T-helper 2 cell treated with Interferon-gamma antibody and Interleukin-4, amounts not matched to agents 100 ng/mL and 5 ng/mL, for 36 hours (primary cell): ENCODE results near the gene PTPA. TPM values are rescaled to one million over a fixed set of nuclear protein-coding genes. Genes with fewer than 3 reads are reported as not detected.
"Not testable (repeated sequence)": the region's sequence is repeated elsewhere in the genome, so short reads cannot be mapped to it uniquely, and the experiment has no call there.

Source experiments
- intact Hi-C: fragments of 100-400 bp; cut with micrococcal nuclease; formaldehyde crosslinking; loops from one replicate; pipeline ENCODE4 v1.15.1; 2023
- total RNA-seq: library from RNA; stranded (reverse); gene quantifications from 2 replicates; pipeline ENCODE4 v1.2.3, GENCODE V29; 2022

Gene PTPA
- total RNA-seq, 1 donor from 2014 or later: 105 TPM

DNA sequence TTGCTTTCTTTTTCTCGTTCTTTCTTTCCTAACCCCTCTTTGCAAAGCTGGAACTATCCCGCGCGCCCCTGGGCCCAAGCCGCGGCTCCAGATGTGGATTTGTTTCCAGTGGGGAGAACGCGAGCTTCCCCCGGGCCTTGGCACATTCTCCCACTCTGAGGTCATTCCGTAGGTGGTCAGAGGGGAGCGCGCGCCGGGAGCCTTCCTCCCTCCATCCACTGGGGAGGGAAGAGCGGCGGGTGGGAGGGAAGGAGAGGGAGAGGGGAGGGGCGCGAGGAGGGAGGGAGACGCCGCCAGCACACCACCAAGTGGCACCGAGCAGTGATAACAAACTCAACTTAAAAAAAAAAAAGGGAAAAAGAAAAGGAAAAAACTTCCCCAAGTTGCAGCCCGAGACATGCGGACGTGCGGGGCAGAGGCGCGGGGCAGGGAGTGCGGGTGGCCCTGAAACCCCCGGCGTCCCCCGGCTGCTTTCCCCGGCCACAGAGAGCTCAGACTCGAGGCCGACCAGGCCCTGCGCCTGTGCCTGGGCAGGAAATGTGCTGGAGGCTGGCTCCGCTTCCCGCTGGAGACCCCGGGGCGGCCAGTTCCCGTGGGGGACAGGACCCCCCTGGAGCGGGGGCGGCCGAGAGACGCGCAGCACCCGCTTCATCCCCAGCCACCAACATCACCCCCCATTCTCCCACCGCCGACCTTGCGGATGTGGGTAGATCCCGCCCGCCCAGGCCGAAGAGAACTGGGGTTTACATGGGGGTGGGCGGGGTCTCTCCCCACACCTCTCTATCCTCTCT lies 63.7 kb downstream of the PTPA start:
- intact Hi-C loops: loop anchor here (1.0 to 5.0 kb wide), 9 partner anchors 36 to 717 kb away; partner anchors contain the start of genes KYAT1 and LRRC8A

DNA sequence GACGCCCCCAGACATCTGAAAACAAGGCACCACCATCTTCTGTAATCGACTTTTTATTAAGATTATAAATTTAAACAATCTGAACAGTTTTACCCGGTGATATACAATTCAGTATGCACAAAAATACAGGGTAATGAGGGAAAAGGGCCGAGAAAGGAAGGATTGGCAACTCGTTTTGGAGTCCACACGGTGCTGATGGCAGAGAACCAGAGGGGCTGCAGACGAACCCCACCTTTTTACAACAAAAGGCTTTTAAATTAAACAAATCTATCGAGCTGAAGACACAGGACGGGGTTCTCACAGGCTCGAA lies 64.3 kb downstream of the PTPA start:
- intact Hi-C loops: loop anchor here (2.0 to 5.0 kb wide), 6 partner anchors 61 to 717 kb away; partner anchors contain the start of genes KYAT1 and LRRC8A

DNA sequence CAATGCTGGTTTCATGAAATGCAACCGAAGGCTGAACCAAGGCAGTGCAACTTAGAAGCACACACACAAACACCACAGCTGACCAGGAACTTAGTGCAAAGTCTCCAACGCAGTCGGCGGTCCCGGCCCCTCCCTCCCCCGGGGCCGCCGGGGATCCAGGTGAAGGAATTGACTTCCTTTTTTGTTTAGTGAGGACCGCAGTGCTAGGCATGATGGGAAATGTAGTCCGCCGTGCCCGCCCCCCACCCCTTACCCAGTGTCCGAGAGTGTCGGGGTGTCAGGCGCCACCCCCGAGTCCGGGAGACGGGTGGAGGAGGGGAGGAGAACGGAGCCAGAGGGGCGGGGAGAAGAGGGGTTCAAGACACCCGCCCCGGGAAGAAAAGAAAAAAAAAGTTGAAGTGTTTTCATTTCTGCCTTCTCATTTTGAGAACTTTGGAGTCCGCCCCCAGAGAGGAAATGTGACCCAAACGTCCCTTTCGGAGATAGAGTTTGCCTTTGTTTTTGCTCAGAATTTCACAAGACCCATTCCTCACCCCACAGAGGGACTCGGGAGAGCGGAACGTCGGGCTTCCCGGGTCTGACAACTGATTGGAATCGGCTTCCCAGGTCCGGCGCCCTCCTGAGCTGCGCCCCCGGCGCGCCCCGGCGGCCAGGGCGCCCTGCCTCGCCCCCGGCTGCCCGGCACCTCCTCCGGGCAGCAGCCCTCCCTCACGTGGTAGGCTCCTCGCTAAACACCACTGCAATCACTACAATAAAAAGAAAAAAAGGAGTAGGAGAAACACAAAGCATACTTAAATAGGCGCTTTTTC lies 64.8 kb downstream of the PTPA start:
- intact Hi-C loops: loop anchor here (2.0 to 5.0 kb wide), 6 partner anchors 61 to 716 kb away; partner anchors contain the start of genes KYAT1 and LRRC8A

DNA sequence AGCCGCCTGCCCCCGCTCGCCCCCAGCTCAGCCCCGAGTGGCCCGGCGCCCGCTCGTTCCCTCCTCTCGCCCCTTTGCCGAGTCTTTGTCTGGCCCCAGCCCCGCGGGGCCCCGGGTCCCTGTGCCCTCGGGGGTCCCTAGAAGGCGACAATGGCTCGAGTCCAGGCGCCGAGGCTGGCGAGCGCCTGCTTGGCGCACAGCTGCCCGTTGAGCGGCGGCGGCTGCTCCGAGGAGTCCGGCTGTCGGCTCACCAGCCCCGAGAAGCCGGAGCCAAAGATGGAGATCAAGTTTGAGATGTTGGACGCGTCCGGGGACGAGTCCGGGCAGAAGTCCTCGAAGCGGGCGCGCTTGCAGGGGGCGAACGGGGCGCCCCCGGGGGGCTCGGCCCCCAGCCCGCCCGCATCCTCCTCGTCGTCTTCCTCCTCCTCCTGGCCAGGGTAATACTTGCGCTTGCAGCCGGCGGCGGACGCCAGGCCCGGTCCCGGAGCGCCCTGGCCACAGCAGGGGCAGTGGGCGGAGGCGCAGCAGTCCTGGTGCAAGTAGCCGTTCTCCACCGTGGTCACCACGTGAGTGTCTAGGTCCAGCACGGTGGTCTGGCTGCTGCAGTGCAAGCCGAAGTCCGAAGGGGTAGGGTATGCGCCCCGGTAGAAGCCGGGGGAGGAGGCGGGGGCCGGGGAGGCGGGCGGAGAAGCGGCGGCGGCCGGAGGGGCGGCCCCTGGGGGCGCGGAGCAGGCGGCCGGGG lies 65.7 kb downstream of the PTPA start:
- intact Hi-C loops: loop anchor here (5.0 kb wide), 3 partner anchors 145 to 715 kb away; partner anchors contain the start of genes KYAT1 and LRRC8A

DNA sequence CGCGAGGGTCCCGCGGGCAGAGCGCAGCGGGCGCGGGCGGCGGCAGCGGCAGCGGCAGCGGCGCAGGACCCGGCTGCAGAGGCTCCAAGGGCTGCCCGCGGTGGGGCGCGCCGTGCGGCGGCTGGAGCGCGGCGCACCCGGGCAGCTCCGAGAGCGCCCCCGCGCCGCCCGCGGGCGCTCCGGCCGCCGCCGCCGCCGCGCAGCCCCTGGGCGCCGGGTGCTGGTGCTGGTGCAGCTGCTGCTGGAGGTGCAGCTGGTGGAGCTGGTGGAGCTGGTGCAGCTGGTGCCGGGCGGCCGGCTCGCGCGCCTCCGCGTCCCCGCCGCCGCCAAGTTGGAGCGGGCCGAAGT lies 66.2 kb downstream of the PTPA start:
- intact Hi-C loops: loop anchor here (5.0 kb wide), 3 partner anchors 145 to 715 kb away; partner anchors contain the start of genes KYAT1 and LRRC8A

DNA sequence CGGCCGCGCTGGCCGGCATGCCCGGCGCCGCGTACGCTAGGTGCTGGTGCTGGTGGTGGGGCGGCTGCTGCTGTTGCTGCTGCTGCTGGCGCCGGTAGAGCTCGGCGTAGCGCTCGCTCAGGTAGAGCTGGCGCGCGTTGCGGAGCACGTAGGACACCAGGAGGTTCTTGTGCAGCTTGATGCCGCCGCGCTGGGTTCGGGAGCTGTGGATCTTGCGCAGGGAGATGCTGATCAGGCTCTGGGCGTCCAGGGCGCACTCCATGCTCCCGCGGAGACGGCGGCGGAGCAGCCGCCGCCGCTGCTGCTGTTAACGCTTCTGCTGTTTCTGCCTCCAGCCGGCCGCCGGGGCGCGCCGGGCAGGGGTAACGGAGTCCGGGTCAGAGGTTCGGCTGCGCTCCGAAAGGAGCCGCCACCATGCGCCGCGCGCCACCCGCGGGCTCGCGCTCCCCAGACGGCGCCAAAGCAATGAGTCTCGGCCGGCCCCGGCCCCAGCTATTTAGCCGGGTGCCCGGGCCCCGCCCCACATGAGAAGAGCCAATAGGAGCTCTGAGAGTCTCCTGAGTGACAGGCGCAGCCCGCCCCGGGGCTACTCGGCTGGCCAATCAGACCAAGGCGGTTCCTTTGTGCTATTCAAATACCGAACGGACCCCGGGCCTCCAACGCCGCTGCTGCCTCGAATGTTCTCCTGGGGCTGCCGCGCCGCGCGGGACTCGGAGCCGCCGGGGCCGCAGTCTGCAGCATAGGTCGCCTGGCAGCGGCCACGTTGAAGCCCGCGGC lies 66.8 kb downstream of the PTPA start, which contains the start of gene IER5L:
TSS of gene IER5L (minus strand) at position 471 of the 777 bp plus-strand sequence. CDS start at position 262, 209 bp downstream.
- intact Hi-C loops: loop anchor here (1.0 to 5.0 kb wide), 4 partner anchors 24 to 714 kb away; partner anchors contain the start of genes KYAT1 and LRRC8A

DNA sequence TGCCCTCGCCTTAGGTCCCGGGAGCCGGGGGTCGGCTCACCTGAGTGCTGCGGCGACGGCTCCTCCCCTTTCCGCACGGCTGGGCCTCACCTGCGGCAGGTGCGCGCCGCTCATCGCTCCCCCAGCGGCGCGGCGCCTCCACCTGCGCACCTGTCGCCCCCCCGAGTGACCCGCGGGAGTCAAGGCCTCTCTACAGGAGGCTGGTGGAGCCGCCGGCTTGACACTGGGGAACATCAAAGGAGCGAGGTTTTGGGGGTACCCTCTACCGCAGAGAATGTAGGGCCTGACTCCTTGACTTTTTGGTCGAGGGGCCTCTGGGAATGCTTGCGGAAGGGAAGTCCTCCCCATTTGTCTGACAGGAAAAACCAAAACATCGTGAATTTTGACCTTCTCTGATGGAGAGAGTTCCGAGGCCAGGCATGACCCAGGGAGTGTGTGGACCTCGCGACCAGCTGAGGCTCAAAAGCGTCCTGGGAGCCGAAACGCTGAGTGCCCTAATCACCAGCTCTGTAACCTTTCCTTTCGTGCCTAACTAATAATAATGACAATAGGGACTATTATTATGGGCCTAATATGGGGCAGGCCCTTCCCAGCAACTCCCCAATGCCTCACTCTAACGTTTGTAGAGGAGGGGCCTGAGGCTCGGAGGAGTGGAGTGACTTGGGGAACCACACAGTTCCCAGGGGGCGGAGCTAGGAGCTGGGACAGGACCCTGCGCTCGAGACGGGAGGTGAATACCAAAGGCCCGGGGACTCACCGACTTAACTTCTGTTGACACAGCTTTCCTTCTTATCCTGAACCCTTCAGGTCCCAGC lies 67.6 kb downstream of the PTPA start:
- intact Hi-C loops: loop anchor here (1.0 to 5.0 kb wide), 4 partner anchors 24 to 714 kb away; partner anchors contain the start of genes KYAT1 and LRRC8A

DNA sequence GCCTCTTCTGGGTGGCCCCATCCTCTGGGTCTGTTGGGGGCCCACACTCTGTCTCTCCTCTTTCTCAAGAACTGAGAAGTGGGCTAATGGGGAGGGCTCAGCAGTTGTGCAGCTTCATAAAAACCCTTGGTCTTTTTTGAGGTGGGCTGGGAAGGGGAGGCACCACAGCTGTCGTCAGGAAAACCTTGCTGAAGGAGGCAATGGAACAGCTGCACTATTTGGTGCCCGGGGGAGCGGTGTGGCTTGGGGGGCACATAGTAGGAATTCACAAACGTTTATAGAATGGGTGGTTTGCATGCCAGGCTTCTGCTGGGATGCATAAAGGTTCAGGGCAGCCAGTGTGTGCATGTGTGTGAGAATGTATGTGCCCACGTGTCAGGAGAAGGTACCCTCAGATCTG lies 70.0 kb downstream of the PTPA start:
- intact Hi-C loops: no loop called here

DNA sequence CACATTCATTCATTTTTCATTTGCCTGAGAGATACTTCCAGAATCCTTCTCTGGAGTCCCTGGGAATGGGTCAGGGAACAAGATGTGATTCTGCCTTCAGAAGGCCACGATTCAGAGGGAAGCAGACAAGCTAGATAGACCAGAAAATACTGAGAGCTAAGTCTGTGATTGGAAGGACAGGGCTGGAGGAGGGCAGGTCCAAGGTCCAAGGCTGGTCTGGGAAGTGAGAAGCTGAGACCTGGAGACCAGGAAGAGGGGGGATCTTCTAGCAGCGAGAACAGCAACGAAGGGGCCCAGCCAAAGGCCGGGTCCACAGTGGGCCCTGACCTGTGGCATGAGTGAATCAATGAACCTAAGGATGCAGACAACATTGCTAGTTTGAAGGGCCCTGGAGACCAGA lies 70.9 kb downstream of the PTPA start:
- intact Hi-C loops: no loop called here

DNA sequence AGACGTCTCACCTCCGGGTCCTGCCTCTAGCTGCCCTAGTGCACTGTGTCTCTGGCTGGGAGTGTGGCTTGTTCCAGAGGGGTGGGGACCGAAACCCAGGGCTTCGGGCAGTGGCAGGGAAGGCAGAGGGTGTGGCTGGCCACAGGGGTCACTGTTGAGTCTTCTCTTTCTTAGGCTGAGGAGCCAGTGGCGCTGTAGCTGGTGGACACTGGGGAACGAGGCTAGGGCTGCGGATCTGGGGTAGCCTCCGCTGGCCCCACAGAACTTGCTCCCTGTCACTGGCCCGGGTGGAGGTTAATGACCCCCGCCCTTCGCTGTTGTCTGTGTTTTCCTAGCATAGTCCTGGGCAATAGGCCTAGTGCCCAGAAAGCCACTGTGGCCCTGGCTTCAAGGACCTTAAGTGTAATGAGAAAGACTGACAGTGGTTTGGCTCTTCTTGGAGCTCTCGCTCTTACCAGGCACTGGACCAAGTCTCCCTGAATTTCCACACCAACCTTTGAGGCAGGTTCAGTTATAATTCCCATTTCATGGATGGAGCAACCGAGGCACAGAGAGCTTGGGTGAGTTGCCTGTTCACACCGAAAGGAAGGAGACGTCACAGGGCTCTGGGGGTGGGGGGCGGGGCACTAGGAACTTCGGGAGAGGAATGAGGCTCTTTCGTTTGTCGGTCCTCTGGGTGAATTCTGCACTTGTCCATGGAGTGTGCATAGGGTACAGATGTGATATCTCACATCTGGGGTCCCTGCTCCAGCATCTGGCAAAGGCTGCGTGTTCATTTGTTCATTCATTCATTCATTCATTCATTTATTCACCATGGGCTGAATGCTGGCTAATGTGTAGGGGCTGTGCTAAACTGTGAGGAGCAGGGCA lies 71.6 kb downstream of the PTPA start:
- intact Hi-C loops: no loop called here

DNA sequence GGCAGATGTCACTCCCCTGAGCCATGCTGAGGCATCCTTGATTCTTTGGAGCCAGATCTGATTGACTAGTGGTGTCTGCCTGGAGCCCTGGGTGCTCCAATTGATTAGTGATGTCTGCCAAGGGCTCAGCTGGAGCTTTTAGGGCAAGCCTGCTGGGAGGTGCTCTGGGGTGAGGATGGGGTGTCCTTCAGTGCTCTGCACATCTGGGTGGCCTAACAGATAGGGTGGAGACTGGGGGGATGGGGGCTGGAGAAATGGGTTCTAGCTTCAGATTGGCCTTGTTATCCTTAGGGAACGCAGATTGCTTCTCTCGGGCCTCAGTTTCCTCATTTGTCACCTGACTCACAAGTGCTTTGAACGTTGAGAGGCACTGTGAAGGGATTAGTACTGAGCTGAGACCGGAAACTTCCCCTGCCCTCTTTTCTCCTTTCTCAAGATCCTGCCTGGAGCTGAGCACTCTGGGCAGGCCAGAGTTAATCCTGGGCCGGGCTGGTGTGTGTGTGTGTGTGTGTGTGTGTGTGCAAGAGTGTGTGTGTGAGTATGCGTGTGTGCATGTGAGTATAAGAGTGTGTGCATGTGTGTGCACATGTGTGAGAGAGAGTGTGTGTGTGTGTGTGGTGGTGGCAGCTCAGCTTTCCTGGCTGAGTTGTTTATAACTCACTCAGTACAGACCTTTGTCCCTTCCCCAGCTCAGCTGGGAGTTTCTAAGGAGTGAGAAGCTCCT lies 72.4 kb downstream of the PTPA start:
- intact Hi-C loops: no loop called here

DNA sequence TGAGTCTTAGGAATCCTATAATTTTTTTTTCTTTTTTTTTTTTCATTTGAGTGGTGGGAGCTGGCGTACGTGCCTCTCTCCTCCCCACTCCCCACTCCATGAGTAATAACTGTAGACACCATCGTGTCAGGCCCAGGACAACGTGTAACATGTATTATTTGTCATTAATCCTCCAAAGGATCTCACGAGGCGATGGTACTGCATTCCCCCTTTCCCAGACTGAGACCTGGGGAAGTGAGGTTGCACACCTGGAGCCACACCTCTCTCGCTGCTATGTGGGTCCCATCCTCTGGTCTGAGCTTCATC lies 73.0 kb downstream of the PTPA start:
- intact Hi-C loops: no loop called here

DNA sequence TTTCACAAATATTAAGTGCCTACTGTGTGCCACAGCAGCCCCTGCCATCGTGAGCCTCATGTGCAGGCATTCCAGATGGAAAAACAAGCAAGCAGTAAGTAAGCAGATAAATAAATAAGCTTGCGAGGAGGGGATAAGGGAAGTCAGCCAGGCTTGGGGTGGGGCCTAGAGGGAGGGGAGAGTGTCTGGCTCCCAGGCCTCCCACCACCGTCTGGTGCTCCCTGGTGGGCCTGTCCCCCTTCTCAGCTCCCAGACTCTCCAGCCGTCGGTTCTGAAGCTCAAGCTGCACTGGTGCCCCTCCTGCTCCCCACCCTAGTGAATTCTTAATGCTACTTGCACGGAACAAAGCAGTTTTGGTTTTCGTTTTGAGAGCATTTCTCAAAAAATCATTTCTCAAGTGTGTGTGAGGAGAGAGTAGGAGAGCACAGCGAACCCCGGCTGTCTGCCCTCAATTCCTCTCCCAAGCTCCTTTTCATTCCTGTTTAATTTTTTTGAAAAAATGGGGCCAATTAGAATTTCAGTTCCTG lies 73.4 kb downstream of the PTPA start:
- intact Hi-C loops: no loop called here

DNA sequence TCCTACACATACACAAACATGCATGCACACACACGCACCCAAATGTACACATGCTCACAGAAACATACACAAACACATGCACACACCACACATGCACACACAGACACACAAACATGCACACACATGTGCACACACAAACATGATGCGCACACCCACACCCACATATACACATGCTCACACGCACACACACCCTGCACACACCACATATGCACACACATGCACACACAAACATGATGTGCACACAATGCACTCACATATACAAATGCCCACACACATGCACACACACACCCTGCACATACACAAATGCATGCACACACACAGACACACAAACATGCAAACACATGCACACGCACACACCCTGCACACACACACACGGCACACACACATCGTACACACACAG lies 74.2 kb downstream of the PTPA start:
- intact Hi-C loops: no loop called here

DNA sequence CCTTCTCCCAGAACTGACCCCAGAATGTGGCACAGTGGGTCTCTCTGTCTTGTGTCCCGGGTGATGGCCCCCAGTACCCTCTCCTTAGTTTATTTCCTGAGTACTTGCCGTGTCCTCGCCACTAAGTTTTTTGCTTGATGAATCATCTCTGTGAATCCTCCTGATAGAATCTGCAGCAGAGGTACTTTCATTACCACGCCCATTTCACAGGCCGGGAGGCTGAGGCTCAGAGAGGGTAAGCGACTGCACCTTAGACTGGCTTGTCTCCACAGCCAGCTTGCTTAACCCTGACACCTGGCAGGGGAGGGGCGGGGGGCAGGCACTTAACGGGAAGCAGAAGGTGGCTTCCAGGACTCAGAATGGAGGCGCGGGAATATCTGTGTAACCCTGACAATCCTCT lies 74.8 kb downstream of the PTPA start:
- intact Hi-C loops: no loop called here

DNA sequence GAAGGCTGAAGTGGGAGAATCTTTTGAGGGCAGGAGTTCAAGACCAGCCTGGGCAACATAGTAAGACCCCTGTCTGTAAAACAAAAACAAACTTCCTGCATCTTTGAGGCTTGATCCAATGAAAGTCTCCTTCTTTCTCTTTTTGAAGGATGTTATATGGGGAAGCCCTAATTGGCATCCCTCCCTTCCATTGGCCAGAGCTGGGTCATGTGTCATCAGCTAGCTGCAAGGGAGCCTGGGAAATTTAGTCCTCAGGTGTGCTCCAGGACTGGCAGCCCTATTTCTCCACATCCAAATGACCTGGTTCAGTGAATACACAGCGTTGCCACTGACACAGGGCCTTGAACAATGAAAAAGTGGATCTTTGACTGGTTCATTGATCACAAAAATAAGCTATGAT lies 75.8 kb downstream of the PTPA start:
- intact Hi-C loops: no loop called here

DNA sequence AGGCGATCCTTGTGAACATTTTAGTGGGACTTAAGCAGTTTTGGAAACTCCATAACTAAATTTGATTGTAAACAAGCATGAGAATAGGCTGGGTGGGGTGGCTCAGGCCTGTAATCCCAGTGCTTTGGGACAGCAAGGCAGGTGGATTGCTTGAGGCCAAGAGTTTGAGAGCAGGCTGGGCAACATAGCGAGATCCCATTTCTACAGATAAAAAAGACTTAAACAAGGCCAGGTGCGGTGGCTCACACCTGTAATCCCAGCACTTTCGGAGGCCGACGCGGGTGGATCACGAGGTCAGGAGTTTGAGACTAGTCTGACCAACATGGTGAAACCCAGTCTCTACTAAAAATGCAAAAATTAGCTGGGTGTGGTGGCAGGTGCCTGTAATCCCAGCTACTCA lies 78.8 kb downstream of the PTPA start:
- intact Hi-C loops: not testable (repeated sequence)

DNA sequence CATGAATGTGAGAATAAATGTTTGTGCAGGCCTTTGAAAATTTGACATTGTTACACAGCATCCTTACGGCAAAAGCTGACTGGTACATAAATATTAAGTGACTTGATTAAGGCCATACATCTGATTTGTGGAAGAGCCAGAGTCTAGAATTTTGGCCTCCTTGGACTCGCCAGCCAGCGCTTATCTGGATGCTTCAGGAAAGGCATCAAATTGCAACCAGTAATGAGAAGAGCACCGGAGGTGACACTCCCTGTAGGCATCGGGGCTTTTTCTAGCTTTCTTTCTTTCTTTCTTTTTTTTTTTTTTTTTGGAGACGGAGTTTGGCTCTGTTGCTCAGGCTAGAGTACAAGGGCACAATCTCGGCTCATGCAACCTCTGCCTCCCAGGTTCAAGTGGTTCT lies 80.0 kb downstream of the PTPA start:
- intact Hi-C loops: no loop called here
